ENCODE results near the gene RUNX3.

RUNX3 gene

GRCh38 chr1:24931468-24932231 lies 1.6 kb upstream of the RUNX3 start:
- no peak overlapping the region for H3K4me3 ChIP-seq (ENCODE audit: low read depth in 1 of 2, low read length in 2 of 2)
- no peak overlapping the region for H3K27ac ChIP-seq (ENCODE audit: low read depth, low read length)
- peaks cover 67 to 80% of the 10 kb centered on the region in 2 donors for H3K27me3 ChIP-seq (ENCODE audit: control insufficient read depth in 1 of 2, insufficient read depth in 2 of 2, low read length in 2 of 2)
- H3K36me3 ChIP-seq (ENCODE audit: insufficient read depth, low read length), result no peaks in the 10 kb centered on the region
- no peak overlapping the region for H3K9ac ChIP-seq (ENCODE audit: low read length)
- peaks cover 4% of the 10 kb centered on the region for H3K9me3 ChIP-seq (ENCODE audit: low read length)
- H3K4me1 ChIP-seq (ENCODE audit: insufficient read depth, low read length), result no peaks in the 10 kb centered on the region

- Histone ChIP-seq H3K27ac (ENCODE audit: low read depth, low read length) (no peak overlapping the region), H3K4me1 (ENCODE audit: insufficient read depth, low read length) (no peaks in the 10 kb centered on the region), H3K27me3 (ENCODE audit: control insufficient read depth in 1 of 2, insufficient read depth in 2 of 2, low read length in 2 of 2) (peaks cover 73 to 85% of the 10 kb centered on the region in 2 donors), H3K9me3 (ENCODE audit: low read length) (peaks cover 4% of the 10 kb centered on the region), H3K9ac (ENCODE audit: low read length) (no peak overlapping the region), H3K4me3 (ENCODE audit: low read depth in 1 of 2, low read length in 2 of 2) (no peak overlapping the region), H3K36me3 (ENCODE audit: insufficient read depth, low read length) (no peaks in the 10 kb centered on the region)
Observed at GRCh38 chr1:24931146-24931467, 1.0 kb upstream of the RUNX3 start.

- Histone ChIP-seq H3K36me3 (ENCODE audit: insufficient read depth, low read length) (no peaks in the 10 kb centered on the region), H3K4me3 (ENCODE audit: low read depth in 1 of 2, low read length in 2 of 2) (no peak overlapping the region), H3K27ac (ENCODE audit: low read depth, low read length) (no peak overlapping the region), H3K9me3 (ENCODE audit: low read length) (peaks cover 4% of the 10 kb centered on the region), H3K4me1 (ENCODE audit: insufficient read depth, low read length) (no peaks in the 10 kb centered on the region), H3K9ac (ENCODE audit: low read length) (no peak overlapping the region), H3K27me3 (ENCODE audit: control insufficient read depth in 1 of 2, insufficient read depth in 2 of 2, low read length in 2 of 2) (peaks cover 77 to 92% of the 10 kb centered on the region in 2 donors)
Observed at GRCh38 chr1:24929398-24930259, 447 bp downstream of the RUNX3 start.

GRCh38 chr1:24928689-24929397 lies 1.2 kb downstream of the RUNX3 start:
- H3K27me3 ChIP-seq (ENCODE audit: control insufficient read depth in 1 of 2, insufficient read depth in 2 of 2, low read length in 2 of 2), result peaks cover 69 to 87% of the 10 kb centered on the region in 2 donors
- no peaks in the 10 kb centered on the region for H3K36me3 ChIP-seq (ENCODE audit: insufficient read depth, low read length)
- no peak overlapping the region for H3K4me3 ChIP-seq (ENCODE audit: low read depth in 1 of 2, low read length in 2 of 2)
- no peak overlapping the region for H3K27ac ChIP-seq (ENCODE audit: low read depth, low read length)
- no peaks in the 10 kb centered on the region for H3K4me1 ChIP-seq (ENCODE audit: insufficient read depth, low read length)
- H3K9me3 ChIP-seq (ENCODE audit: low read length), result peaks cover 4% of the 10 kb centered on the region
- no peak overlapping the region for H3K9ac ChIP-seq (ENCODE audit: low read length)

GRCh38 chr1:24927988-24928688 lies 1.9 kb downstream of the RUNX3 start:
- Histone ChIP-seq H3K36me3 (ENCODE audit: insufficient read depth, low read length) (no peaks in the 10 kb centered on the region), H3K4me3 (ENCODE audit: low read depth in 1 of 2, low read length in 2 of 2) (no peak overlapping the region), H3K9ac (ENCODE audit: low read length) (no peak overlapping the region), H3K4me1 (ENCODE audit: insufficient read depth, low read length) (no peaks in the 10 kb centered on the region), H3K27ac (ENCODE audit: low read depth, low read length) (no peak overlapping the region), H3K9me3 (ENCODE audit: low read length) (peaks cover 4% of the 10 kb centered on the region), H3K27me3 (ENCODE audit: control insufficient read depth in 1 of 2, insufficient read depth in 2 of 2, low read length in 2 of 2) (peaks cover 62 to 80% of the 10 kb centered on the region in 2 donors)

- H3K4me3 ChIP-seq (ENCODE audit: low read depth in 1 of 2, low read length in 2 of 2), result no peak overlapping the region
- H3K9me3 ChIP-seq (ENCODE audit: low read length), result peaks cover 4% of the 10 kb centered on the region
- no peaks in the 10 kb centered on the region for H3K36me3 ChIP-seq (ENCODE audit: insufficient read depth, low read length)
- H3K27me3 ChIP-seq (ENCODE audit: control insufficient read depth in 1 of 2, insufficient read depth in 2 of 2, low read length in 2 of 2), result peaks cover 57 to 74% of the 10 kb centered on the region in 2 donors
- no peak overlapping the region for H3K27ac ChIP-seq (ENCODE audit: low read depth, low read length)
- H3K9ac ChIP-seq (ENCODE audit: low read length), result no peak overlapping the region
- no peaks in the 10 kb centered on the region for H3K4me1 ChIP-seq (ENCODE audit: insufficient read depth, low read length)
Observed at GRCh38 chr1:24927473-24927872, 2.6 kb downstream of the RUNX3 start.

GRCh38 chr1:24926563-24927249 lies 3.4 kb downstream of the RUNX3 start:
- no peak overlapping the region for H3K27ac ChIP-seq (ENCODE audit: low read depth, low read length)
- no peak overlapping the region for H3K9ac ChIP-seq (ENCODE audit: low read length)
- no peaks in the 10 kb centered on the region for H3K36me3 ChIP-seq (ENCODE audit: insufficient read depth, low read length)
- H3K27me3 ChIP-seq (ENCODE audit: control insufficient read depth in 1 of 2, insufficient read depth in 2 of 2, low read length in 2 of 2), result peaks cover 52 to 69% of the 10 kb centered on the region in 2 donors
- H3K4me1 ChIP-seq (ENCODE audit: insufficient read depth, low read length), result no peaks in the 10 kb centered on the region
- H3K9me3 ChIP-seq (ENCODE audit: low read length), result peaks cover 4% of the 10 kb centered on the region
- no peak overlapping the region for H3K4me3 ChIP-seq (ENCODE audit: low read depth in 1 of 2, low read length in 2 of 2)

- H3K4me3 ChIP-seq (ENCODE audit: low read depth in 1 of 2, low read length in 2 of 2), result no peak overlapping the region
- H3K27ac ChIP-seq (ENCODE audit: low read depth, low read length), result no peak overlapping the region
- peaks cover 4% of the 10 kb centered on the region for H3K9me3 ChIP-seq (ENCODE audit: low read length)
- H3K4me1 ChIP-seq (ENCODE audit: insufficient read depth, low read length), result no peaks in the 10 kb centered on the region
- H3K27me3 ChIP-seq (ENCODE audit: control insufficient read depth in 1 of 2, insufficient read depth in 2 of 2, low read length in 2 of 2), result peaks cover 44 to 61% of the 10 kb centered on the region in 2 donors
- H3K9ac ChIP-seq (ENCODE audit: low read length), result no peak overlapping the region
- no peaks in the 10 kb centered on the region for H3K36me3 ChIP-seq (ENCODE audit: insufficient read depth, low read length)
Observed at GRCh38 chr1:24925963-24926362, 4.1 kb downstream of the RUNX3 start.

- no peaks in the 10 kb centered on the region for H3K36me3 ChIP-seq (ENCODE audit: insufficient read depth, low read length)
- H3K9ac ChIP-seq (ENCODE audit: low read length), result no peak overlapping the region
- no peaks in the 10 kb centered on the region for H3K4me1 ChIP-seq (ENCODE audit: insufficient read depth, low read length)
- H3K27ac ChIP-seq (ENCODE audit: low read depth, low read length), result no peak overlapping the region
- H3K27me3 ChIP-seq (ENCODE audit: control insufficient read depth in 1 of 2, insufficient read depth in 2 of 2, low read length in 2 of 2), result peaks cover 38 to 54% of the 10 kb centered on the region in 2 donors
- no peak overlapping the region for H3K4me3 ChIP-seq (ENCODE audit: low read depth in 1 of 2, low read length in 2 of 2)
- H3K9me3 ChIP-seq (ENCODE audit: low read length), result peaks cover 4% of the 10 kb centered on the region
Observed at GRCh38 chr1:24925082-24925779, 4.8 kb downstream of the RUNX3 start.

GRCh38 chr1:24923485-24924113 lies 6.5 kb downstream of the RUNX3 start:
- no peak overlapping the region for H3K4me3 ChIP-seq (ENCODE audit: low read depth in 1 of 2, low read length in 2 of 2)
- peaks cover 4% of the 10 kb centered on the region for H3K9me3 ChIP-seq (ENCODE audit: low read length)
- H3K9ac ChIP-seq (ENCODE audit: low read length), result no peak overlapping the region
- H3K4me1 ChIP-seq (ENCODE audit: insufficient read depth, low read length), result no peaks in the 10 kb centered on the region
- no peak overlapping the region for H3K27ac ChIP-seq (ENCODE audit: low read depth, low read length)
- H3K36me3 ChIP-seq (ENCODE audit: insufficient read depth, low read length), result no peaks in the 10 kb centered on the region
- H3K27me3 ChIP-seq (ENCODE audit: control insufficient read depth in 1 of 2, insufficient read depth in 2 of 2, low read length in 2 of 2), result peaks cover 28 to 42% of the 10 kb centered on the region in 2 donors
